Measurements from ENCODE around the gene BPGM.
A peak's percentile ranks its signal among the peaks of the same experiment; 100 is the strongest.
"Not testable (repeated sequence)": the region's sequence is repeated elsewhere in the genome, so short reads cannot be mapped to it uniquely, and the experiment has no call there.

BPGM gene

DNA sequence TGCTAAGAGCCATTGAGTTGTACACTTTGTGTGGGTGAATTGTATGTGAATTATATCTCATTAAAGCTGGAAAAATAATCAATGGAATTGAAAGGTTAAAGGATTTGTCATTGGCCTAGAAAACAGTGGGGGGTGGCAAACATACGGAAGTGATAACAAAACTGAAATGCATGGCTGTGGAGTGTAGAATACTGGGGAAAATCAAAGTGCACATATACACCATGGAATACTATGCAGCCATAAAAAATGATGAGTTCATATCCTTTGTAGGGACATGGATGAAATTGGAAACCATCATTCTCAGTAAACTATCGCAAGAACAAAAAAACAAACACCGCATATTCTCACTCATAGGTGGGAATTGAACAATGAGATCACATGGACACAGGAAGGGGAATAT lies 18.4 kb downstream of the BPGM start:
- DNase-seq (ENCODE audit: low spot score): not testable (repeated sequence)

DNA sequence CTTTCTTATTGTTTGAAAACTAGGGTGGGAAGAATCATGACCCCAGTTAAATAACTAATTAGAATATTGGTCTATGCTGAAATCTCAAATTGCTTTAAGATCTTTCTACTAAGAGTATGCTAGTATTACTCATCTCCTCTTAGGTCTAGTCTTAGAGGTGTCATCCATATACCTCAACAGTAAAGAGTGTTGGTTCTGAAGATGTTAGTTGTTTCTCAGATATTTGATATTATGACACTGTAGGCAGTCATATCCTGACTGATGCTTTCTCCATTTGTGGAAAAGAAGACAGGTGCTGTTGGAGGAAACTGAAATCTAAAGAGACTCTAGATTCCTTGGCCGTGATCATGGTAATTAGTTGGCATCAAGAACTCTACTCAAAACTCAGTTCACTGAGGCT lies 21.2 kb downstream of the BPGM start:
- DNase-seq (ENCODE audit: low spot score): no peak

DNA sequence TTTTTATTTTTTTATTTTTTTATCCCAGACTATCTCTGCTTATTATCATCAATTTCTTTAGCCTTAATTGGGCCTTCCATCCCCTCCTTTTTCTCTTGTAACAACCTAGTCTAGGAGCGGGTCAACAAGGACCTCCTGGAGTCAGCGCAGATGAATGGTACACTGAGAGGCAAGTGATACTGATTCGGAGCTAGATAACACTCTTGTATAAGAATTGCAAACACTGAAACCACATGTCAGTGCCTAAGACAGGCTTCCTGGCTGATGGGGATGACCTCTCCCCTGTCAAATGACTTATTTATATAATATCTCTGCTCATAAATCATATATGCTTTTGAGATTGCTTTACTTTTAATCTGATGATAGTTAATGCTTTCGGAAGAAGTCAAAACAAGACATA lies 22.7 kb downstream of the BPGM start:
- DNase-seq (ENCODE audit: low spot score): no peak

DNA sequence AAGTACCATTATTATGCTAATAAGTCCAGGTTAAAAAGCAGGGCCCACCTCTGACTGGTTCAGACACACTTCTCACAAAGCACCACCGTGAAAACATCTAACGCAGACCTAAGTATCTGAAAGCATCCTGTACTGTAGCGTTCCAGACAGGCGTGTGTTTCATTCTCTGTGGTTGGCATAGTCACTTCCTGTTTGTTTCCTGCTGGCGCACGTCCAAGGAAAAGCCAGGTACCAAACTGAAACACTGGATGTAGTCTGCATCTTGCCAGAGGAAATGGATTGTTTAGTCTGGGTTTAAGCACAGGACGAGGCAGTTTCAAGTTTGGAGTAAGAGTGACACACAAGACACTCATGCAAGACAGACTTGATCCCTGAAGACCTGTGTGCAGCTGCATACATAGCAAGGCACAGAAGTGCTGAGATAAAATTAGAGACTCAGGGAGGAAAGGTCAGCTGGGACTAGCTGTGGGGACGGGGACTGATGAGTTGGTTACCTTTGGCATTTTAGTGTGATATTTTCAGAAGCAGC lies 23.3 kb downstream of the BPGM start:
- DNase-seq (ENCODE audit: low spot score): peak; percentile 31

DNA sequence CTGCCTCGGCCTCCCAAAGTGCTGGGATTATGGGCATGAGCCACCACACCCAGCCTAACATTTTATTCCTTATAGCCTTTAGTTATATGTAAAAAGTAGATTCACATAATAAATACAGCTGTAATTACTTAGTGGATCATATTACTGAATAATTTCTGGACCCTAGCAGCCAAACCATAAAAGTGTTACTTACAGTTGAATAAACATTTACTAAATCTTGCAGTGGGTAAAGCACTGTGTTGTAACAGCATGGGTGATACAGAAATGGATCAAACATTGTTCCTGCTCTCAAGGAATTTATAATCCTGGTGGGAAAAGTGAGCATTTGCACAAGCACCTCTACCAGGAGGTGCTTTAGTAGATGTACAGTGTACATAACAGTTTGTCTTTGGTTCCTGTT lies 25.0 kb downstream of the BPGM start:
- DNase-seq (ENCODE audit: low spot score): no peak

DNA sequence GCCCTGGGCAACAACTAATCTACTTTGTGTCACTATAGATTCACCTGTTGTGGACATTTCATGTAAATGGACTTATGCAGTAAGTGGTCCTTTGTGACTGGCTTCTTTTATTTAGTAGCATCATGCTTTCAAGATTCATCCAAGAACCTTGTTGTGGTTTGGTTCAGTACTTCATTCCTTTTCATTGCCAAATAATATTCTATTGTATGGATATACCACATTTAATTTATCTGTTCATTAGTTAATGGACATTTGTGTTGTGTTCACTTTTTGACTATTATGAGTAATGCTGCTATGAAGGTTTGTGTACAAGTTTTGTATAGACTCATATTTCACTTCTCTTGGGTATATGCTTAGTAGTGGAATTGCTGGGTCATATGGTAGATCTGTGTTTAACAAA lies 27.8 kb downstream of the BPGM start:
- DNase-seq (ENCODE audit: low spot score): no peak

DNA sequence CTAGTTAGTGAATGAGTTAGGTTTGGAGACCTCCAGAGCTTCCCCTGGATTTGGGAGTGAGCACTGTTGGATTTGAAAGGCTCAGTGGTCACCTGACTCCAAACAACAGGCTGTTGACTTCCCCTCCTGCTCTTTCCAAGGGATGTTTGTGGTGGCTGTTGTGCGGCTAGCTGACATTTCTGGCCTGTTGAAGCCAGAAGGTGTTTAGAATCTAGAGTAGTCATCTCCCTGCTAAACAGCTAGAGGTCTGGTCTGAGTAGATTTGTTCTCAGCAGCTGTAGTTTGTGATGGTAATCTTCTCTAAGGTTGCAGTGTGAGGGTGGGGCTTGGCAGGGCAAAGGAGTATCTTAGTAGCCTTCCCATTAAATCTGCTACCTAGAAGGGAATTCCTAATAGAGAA lies 30.1 kb downstream of the BPGM start:
- DNase-seq (ENCODE audit: low spot score): no peak

DNA sequence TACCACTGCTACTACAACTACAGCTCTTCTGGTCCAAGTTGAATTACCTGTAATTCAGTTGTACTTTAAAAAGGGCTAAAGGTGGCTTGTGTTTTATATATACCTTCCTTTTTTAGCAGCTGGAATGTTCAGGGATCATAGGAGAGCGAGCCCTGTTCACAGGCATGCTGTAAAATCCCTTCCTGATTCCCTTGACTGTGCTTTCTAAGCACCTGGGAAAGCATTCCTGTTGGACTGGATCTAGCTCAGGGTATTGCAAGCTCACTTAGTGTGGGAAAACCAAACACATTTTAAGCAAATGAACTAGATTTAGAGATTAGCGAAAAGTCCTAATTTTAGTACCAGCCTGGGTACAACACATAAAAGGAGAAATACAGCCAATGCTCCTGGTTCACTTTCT lies 31.5 kb downstream of the BPGM start:
- DNase-seq (ENCODE audit: low spot score): no peak

DNA sequence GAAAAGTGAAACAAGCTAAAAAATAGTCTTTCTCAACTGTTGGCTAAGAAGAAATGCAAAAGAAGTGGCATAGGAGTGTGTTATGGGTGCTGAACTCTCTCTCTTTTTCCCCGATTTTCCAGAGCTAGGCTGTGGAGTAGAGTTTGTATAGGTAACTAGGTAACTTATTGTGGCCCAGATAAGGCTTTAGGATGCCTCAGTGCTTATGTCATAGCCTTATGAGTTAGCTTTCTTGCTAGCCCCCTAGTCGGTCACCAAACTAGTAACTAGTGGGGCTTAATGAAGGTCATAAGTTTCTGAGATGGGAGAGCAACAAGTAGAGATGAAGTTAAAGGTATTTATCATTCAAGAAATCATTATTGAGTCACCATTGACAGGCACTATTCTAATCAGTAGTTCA lies 32.4 kb downstream of the BPGM start:
- no peak for DNase-seq (ENCODE audit: low spot score)

DNA sequence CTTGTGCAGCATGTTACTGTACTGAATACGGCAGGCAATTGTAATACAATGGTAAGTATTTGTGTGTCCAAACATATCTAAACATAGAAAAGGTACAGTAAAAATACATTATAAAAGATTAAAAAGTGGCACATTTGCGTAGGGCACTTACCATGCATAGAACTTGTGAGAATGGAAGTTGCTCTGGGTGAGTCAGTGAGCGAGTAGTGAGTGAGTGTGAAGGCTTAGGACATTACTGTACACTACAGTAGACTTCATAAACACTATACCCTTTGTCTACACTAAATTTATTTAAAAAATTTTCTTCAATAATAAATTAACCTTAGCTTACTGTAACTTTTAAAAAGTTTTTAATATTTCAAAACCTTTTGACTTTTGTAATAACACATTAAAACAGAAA lies 37.5 kb downstream of the BPGM start:
- DNase-seq (ENCODE audit: low spot score): no peak

DNA sequence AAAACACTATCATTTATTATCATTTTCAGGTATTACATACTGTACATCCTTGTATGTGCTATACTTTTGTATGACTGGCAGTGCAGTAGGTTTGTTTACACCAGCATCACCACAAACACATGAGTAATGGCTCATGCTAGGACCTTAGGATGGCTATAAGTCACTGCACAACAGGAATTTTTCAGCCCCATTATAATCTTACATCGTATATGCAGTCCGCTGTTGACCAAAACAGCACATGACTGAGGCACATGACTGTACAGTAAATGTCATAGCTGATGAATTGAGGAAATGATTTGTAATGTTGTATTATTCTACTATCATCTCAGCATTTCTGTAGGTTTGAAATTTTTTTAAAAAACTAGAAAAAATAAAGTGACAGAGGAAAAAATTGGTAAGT lies 38.6 kb downstream of the BPGM start:
- no peak for DNase-seq (ENCODE audit: low spot score)

DNA sequence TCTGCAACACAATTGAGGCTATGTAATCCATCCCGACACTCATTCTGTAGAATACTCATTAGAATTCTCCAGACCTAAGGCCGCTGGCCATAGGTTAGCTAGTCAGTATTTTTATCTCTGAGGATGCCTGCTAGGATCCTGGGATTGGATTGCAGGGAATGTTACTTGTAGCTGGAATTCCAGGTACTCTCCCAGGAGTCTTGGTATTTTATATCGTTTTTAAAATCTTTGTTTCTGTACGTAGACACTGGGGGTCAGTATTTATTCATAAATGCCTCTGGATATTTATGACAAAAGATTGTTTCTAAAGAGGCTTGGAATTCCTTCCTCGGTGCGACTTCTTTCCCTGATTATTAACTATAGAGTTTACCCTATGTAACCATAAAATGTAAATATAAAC lies 40.1 kb downstream of the BPGM start:
- DNase-seq (ENCODE audit: low spot score): peak; percentile 41

DNA sequence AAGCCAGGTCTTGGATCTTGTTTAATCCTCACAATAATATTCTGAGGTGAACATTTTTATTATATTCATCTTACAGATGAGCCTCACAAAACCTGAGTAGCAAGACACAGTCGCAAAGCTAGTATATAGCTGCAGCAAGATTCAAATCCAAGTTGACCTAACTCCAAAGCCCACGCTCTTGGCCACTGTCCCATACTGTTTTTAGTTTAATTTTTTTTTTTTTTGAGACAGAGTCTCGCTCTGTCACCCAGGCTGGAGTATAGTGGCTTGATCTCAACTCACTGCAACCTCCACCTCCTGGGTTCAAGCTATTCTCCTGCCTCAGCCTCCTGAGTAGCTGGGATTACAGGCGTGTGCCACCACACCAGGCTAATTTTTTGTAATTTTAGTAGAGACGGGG lies 42.9 kb downstream of the BPGM start:
- DNase-seq (ENCODE audit: low spot score): not testable (repeated sequence)

DNA sequence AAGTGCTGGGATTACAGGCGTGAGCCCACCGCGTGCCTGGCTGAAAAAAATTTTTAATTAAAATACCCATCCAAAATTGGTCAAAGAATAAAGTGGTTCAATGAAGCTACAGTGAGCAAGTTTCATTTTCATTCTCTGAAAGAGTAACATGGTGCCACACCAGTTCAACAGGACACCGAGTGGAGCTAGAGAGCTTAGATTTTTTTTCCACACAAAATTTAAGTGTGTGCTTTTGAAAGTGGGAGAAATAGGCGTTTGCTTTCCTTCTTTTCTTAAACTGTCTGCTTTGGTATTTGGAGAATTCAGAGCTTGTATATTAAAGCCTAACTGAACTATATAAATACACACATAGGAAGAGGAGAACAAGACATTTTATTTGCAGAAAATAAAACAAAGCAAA lies 43.4 kb downstream of the BPGM start:
- DNase-seq (ENCODE audit: low spot score): peak; percentile 58

DNA sequence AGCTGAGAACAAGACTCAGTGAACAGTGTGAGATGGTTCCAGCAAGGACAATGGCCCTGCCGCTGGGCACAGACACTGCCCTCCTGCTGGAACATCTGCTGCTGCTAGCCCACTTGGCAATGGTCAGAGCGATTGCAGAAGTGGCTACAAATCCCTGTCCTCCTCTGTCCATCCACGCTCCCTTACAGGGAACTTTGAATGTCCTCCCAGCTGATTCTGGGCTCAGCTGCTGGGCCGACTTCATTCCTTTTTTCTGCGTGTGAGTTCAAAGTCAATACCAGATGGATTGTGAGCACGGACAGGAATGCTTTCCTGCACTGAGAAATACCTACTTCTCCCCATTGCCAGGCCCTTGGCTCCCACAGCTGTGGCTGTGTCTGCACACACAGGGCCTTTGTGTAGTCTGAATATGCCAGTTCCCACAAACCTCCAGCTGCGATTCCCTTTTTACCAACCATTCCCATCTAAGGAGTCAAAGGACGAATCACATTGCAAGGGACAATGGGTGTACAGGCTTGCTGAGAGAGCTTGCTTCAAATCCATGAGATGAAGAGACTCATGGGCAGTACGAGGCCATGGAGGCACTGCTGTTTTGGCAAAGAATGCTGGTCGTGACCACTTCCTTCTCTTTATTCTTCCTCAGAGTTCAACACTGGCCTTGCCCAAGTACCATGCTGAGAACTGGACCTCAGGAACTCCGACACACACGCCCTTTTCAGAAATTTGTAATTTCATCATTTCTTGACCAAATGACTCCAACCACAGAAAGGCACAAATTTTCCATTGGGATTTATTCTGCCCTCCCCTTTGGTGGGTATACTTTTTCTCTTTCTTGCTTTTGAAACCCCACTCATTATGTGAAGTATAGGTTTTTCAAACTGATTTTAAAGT lies 44.2 kb downstream of the BPGM start:
- peak; percentile 40 for DNase-seq (ENCODE audit: low spot score)

DNA sequence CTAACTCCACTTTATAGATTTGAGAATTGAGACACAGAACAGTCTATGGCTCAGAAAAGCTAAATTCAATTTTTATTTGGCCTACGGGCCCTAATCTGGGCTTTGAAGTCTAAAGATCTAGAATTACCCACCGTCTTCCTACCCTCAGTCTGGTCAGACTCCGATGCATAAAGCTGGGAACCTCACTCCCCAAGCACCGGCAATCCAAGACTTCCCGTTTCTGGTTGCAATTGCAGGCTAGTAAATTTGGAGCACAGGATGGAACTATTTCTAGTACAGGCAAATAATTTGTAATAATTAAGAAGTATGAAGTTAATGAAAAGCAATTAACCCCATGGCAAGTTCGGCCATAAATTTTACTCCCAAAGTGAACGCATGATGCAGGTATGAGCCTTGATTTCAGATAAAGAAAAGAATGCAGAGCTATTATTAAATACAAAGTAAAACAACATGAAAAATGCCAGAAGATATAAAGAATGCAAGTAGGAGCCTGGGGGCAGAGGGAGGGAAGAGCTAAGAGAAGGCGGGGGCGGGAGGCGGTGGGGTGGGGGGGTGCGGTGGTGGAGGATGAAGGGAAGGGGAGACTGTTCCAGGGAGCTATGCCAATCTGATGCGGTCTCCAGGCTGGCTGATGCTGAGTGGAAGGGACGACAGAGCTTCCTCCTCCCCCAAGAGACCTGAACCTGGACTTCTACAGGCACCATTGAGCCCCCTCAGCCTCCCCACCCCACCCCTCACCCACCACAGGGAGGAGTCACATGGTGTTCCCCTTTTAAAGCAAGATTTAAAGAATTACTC lies 45.1 kb downstream of the BPGM start:
- DNase-seq (ENCODE audit: low spot score): peak; percentile 66

DNA sequence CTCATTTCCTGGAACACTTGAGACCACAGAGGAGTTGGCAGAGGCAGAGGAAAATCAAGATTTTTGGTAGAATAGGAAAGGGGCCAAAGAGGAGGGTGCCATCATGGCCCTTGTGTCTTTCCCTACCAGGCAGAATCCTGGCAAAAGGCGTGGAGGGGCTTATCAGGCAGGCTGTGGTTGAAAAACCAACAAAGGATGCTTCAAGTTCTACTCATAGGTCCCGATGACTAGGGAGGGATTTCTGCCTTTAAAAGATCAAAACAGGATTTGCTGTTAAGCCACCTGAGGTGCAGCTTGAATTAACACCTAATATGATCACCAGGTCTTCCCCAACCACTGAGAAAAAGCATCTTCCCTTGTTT lies 45.7 kb downstream of the BPGM start:
- peak; percentile 39 for DNase-seq (ENCODE audit: low spot score)

DNA sequence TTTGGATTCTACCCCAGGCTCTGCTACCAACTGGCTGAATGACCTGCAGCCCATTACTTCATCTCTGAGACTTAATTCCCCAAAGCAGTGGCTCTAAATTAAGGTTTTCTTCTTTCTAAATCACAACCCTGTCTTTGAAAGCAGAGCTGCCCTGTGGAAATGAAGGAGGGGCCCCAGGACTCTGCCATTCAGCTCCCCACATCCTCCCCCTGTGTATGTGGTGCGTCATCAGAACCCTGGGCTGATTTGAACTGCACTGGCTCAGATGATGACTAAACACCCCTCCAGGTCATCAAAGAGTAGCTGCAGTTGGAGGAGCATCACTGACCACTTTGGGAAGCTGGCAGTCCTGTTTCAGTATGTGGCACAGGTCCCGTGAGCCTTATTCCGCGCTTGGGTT lies 46.6 kb downstream of the BPGM start:
- DNase-seq (ENCODE audit: low spot score): peak; percentile 91

DNA sequence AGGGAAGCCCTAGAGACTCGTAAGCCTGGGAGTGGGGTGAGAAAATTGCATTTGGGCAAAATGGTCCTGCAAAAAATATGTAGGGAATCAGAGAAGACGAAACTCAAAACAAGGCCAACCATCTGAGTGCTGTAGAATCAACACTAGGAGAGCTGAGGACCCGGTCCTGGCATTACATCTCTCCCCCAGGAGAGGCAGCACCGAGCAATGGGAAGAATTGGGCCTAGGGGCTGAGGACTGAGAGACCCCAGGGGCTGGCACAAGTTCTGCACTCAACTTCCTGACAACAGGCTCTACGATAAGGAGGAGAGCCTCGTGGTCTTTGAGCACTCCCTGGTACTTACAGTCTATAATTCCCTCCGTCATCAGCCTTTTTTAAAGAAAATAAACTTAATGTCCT lies 47.6 kb downstream of the BPGM start:
- DNase-seq (ENCODE audit: low spot score): no peak

DNA sequence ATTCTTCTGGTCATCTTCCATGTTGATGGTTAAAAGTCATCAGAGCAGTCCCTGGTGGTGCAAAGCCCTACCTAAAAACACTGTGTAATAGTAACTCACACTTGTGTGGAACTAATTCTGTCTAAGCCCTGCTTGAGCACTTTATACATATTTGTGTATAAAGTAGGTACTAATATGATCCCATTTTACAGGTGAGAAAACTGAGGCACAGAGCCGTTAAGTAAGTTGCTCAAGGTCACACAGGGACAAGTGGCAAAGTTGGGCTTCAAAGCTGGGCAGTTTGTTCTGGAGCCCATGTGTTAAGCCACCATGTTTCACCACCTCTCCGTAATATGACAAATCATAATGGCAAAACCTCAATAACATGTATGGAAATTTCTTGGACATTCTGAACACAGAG lies 48.1 kb downstream of the BPGM start:
- DNase-seq (ENCODE audit: low spot score): no peak

DNA sequence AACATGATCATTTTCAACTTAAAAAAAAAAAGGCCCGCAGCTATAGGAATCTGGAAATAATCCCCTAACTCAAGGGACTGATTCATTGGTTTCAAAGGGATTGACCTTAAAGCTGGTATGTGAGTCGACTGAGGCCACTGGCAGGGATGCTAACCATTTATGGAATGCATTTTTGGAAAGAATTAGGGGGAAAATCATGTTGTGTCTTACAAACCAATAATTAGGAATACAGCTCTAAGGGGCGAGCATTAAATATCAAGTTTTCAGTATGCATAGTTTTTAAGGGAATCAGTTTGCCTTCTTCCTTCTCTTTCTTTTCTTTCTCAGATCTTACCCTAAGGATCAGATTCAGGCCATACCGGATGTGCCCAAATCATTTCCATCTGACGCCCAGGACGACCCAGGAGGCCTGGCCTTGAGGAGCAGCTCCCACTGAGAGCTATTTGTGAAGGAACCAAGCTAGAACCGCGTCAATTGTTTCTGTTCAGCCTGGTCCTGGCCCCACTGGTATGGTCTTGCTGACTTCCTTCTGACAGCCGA lies 48.7 kb downstream of the BPGM start:
- DNase-seq (ENCODE audit: low spot score): peak; percentile 74

DNA sequence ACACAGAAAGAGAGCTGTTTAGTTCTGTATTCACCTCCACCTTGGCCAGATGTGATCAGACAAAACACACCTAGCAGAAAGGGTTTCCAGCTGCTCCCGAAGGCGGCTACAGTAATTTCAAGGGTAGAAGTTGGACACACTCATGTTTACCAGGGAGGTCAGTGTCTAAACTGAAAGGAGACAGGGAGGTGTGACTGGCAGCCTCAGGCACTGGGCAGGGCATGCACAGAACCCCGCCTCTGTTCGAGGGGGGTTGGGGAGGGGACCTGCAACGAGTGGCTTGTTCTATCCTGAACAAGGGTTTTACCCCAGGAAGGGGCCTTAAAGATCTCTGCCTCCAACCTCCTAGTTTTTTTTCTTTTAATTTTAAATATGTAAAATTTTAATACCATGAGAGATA lies 49.6 kb downstream of the BPGM start:
- DNase-seq (ENCODE audit: low spot score): no peak
